T-helper 9 cell (primary cell): ENCODE results near the gene EEF1AKMT2.
A peak's percentile ranks its signal among the peaks of the same experiment; 100 is the strongest.

Experiments
- DNase-seq: peaks from one replicate; pipeline ENCODE4 v3.0.0-alpha.2; 2020

Gene EEF1AKMT2

DNA sequence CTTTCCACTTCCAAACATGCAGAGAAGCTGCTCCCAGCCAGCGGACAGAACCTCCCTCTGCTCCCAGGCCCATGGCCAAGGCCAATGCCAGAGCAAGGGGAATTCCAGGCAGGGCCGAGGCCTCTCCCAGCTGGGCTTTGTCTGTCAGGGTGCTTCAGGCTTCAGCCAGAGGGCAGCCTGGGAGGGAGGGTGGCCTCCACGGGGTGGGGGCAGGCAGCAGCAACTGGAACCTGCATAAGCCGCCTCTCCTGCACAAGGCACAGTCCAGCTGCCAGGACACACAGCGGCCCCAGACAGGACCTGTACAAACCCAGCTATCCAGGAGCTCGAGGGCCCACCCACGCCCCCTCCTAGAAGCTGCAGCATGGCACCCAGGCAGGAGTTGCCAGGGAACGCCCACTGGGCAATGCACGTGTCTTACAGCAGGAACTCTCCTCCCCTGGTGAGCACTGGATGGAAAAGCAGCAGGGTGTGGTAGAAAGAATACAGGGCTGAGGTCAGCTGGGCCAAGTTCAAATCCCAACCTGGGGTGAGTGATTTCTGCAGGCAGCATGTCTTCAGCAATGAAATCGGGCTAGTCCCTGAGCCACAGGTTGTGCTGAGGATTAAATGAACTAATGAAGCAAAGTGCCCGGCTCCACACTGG lies 55.1 kb downstream of the EEF1AKMT2 start:
- no peak for DNase-seq

DNA sequence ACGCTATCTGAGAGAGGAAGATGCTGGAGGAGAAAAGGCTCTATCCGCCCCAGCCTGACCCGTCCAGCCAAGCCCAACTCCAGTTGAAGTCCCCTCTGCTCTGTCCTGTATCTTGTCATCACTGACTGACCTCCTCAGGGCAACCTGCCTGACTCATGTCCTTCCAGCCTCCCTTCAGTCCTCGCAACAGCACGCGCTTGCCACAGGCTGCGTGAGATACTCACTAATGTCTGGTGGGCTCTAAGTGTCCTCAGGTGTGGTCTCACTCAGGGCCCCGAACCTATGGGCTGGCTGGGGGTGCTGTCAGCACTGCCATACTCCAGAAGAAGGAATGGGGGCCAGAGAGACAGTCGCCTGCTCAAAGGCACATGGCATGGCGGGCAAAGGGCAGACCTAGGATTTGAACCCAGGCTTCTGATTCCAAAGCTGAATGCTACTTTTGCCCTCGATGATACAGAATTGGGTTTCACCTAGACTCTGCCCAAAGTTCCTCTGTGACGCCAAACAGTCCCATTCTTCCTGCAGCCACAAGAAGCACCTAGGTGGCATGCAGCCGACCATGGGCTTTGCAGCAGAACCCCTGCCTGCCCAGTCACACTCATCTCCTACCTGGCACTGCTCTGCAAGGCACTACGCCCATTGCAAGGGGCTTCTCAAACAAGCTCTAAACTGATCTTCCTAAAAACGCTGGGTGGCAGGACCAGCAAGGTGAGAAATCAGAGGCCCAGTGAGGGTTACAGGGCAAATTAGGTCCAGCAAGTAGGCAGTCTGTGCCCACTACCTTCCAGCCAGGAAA lies 56.0 kb downstream of the EEF1AKMT2 start:
- no peak for DNase-seq

DNA sequence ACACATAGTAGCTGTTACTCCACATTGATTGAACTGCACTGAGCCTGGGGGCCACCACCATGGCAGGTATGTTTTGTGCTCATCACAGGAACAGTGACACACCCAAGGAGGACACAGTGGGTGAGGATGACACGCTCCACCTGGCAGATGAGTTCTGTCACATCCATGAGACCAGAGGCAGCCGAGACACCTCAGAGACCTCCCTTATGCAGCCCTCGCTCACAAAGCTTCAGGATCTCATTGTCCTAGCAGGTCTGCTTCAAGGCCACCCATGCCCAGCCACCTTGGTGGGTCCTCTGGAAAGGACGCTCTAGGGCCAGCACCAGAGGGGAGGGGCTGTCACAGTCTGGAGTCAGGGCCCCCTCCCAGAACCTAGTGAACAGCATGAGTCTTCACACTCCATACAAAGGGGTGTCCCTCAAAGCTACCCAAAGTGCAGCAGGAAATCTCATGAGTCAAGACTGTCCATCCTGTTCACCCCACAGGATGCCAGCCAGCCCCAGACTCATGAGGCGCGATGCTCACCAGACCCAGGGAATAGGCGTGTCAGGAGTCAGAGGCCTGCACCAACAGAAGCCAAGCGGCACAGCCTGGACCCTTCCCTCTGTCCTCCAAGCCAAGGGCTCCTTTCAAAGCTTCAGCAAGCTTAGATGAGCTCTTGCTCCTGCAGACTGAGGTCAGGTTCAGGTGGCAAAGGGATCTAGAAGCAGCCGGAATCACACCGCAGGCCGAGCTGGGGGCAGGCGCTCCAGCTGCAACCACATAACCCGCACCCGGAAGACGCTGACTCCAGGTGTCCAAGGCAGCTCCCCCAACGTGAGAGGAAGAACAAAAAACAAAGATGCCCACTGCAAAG lies 57.1 kb downstream of the EEF1AKMT2 start:
- DNase-seq = no peak

DNA sequence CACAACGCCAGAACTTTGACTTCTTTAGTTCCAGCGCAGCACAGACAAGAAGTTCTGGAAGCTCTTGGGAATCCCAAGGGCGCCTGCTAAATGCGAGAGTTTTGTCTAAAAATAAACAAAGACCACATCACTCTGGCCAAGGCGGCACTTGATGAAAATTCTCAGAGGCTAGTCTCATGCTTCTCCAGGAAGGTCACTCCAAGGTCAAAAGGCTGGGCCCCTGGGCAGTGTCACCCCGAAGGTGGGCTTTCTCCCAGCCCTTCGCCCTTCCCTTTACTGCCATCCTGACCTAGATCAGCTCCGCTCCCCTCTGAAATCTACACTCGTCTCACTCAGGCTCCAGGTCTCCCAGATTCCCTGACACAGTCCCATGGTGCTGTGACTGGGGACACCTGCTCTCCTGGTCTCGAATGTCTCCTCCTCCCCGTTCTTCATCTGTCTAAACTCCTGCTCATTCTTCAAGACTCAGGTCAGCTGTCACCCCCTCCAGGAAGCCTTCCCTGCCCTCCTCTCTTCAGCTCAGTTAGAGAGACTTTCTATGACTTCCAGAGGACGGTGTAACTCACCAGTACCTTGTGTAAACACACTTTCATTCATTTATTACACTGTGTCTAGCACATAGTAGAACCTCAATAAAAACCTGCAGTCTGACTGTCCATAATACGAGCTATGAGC lies 58.0 kb downstream of the EEF1AKMT2 start:
- no peak for DNase-seq

DNA sequence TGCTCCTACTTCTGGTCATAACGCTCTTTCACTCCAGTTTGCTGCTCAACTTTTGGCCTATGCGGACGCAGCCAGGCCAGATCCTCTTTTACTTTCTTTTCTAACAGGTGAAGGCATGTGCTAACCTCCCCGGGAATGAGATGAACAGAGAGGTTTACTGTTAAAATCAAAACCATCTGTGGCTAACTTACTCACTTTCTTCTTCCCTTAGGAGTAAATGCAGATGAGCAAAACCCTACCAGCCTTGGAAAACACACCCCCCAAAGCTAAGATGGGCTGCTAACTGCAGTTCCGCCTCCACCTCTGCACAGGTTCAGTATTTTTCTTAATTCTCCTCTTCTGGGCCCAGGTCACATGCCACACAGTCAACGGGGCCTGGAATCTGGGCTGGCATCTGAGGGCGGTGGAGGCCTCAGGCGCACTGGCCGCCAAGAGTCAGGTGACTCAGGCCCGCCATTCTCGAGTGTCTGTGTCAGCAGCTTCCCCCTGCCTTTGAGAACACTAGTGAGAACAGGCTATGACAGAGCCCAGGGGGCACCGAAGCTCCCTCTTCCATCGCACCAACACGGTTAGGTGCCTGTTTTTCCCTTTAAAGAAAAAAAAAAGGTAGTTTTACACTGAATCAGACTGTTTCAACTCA lies 58.6 kb downstream of the EEF1AKMT2 start:
- peak; percentile 41 for DNase-seq

DNA sequence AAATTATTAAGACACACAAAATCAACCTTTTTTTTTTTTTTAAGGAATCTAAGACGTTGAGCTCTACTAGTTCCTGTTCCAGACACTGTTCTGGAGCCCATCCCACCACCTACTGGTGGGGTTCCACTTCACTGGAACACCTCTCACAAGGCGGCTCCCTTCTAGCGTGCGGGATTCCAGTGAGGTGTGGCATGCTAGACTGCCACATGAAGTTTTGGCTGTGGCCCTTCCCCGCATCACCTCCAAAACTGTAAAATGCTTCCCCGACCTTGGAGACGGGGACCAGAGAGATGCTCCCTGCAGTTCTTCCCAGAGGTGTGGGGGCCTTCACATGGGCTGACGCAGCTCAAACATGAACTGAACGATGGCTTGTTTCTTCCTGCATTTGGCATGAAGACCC lies 60.1 kb downstream of the EEF1AKMT2 start:
- DNase-seq = no peak

DNA sequence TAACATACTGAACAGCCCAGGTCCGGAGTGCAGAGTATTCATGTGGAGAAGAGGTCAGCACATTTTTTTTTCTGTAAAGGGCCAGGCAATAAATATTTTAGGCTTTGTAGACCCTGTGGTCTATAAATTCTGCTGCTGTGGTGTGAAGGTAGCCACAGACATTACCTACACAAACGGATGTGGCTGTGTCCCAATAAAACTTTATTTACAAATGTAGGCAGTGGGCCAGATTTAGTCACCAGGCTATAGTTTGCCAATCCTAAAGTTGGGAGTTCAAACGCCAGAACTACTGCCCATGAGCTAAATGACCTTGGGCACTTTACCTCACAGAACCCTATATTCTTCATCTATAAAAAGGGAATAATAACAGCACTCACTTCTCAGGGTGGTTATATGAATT lies 60.9 kb downstream of the EEF1AKMT2 start:
- no peak for DNase-seq

DNA sequence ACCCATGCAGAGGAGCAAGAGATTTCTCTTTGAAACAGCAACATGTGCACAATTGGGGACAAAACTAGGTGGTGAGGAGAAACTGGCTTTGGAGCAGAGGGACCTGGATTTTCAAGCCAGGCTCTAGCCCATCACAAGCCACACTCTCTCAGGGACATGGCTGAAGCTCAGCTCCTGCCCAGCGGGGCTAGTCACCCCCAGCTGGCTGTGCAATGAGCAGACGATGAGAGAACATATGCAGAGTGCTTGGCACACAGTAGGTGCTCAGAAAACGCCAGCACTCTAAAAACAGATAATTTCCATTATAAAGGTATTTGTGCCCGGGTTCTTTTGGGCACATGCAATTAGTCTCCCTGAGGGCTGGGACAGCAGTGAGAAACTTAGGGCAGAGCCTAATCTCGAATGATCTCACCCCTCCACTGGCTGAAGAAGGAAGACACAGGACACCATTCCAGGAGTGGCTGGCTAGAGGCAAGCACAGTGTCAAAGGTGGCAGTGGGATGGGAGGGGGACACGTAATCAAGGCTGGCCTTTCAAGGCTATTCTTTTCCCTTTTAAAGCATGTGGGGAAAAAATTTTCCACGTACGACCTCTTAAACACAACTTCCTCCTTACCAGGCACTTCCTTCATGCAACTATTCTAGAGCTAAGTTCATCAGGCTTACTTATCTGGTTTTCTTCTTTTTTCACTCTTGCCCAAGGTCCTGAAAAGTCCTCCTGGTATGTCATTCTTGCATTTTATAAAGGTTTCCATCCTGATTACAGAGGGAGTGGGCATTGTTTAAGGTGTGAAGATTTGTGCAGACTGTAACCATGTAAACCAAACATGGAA lies 62.6 kb downstream of the EEF1AKMT2 start:
- DNase-seq = no peak

DNA sequence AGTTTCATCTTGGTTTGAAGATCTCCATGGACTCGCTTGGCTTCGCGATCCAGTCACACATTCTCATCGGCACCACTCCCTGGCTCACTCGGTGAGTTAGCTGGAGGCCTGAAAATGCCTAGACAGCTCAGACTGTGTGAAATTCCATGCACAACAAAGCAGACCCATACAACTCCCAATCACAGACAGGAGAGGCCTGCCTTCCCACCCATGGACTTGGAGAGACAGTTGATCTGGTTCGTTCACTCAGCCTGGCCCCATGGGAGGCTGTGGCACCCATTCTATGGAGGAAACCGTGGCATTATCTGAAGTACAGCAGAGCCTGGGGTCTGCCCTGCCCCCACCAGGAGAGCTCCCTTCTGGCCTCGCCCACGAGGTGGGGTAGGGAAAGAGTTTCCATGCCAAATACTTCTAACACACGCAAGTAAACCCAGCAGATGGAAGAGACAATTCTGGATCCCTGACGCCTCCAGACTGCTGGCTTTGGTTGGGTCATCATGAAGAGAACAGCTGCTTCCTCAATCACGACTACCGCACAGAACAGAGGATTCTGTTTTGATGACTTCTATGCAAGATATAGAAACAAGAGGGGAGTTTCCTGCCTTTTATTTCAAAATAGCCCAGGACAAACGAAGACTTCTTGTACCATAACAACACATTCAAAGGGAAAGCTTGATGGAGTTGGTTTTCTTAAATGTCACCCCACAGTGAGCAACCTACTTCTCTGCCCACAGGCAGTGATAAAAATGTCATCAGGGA lies 63.4 kb downstream of the EEF1AKMT2 start:
- no peak for DNase-seq

DNA sequence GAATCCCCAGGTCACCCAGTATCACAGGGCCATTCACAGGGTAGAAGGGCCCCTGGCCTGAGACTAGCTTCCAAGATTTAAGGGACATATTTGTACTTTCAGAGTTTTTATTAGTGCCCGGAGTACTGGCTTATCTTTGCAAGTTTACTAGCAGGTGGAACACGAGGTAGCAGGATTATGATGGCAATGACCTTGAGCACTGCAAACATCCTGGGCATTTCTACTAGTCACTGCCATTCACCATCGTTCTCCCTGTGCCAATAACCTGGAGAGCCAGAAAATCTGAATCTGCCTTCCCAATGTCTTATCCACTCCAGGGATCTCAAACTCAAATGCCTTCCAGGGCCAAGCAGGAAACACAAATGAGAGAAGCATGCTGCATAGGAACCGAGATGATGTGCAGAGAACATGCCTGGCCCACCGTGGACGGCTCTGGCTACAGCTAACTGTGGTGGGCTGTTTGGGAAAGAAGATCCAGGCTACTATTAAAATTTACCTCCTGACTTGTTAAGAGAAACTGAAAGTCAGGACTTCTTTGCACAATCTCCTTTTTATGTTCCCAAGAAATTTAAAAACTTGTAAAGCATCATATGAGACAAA lies 64.2 kb downstream of the EEF1AKMT2 start:
- DNase-seq = no peak

DNA sequence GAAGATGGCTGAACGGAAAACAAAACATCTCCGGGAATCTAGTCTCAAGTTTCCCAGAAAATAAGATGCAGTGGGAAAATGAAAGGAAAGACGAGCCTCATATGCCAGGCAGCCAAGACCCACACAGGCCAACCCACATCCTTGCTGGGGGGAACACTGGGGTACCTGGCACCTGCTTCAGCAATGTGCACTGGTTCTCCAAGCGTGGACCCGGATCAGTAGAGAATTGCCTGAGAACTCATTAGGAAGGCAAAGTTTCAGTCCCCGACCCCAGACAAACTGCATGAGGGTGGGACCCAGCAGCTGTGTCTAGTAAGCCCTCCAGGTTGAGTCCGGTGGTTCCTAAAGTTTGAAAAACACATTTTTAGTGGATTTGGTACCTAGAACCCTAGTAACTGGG lies 65.9 kb downstream of the EEF1AKMT2 start:
- DNase-seq = no peak

DNA sequence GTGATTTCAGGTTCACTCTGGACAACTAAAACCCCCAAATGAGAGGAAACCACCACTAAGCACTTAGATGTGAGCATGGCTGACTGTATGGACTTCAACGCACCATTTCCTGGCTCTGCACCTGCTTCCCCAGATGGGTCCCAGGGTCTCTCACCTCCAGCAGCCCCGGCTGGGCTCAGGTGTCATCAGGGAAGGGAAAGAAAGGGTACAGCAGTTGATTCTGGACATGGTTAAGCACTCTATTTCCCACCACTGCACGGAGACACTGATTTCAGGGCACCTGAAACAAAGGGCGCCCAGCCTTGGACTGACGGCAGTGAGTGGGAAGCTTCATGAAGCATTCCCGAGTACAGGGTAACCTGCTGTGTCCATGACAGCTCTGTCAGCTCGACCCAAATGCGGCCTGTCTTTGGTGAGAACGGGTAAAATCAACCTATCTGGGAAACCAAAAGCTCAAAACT lies 66.5 kb downstream of the EEF1AKMT2 start:
- DNase-seq = no peak

DNA sequence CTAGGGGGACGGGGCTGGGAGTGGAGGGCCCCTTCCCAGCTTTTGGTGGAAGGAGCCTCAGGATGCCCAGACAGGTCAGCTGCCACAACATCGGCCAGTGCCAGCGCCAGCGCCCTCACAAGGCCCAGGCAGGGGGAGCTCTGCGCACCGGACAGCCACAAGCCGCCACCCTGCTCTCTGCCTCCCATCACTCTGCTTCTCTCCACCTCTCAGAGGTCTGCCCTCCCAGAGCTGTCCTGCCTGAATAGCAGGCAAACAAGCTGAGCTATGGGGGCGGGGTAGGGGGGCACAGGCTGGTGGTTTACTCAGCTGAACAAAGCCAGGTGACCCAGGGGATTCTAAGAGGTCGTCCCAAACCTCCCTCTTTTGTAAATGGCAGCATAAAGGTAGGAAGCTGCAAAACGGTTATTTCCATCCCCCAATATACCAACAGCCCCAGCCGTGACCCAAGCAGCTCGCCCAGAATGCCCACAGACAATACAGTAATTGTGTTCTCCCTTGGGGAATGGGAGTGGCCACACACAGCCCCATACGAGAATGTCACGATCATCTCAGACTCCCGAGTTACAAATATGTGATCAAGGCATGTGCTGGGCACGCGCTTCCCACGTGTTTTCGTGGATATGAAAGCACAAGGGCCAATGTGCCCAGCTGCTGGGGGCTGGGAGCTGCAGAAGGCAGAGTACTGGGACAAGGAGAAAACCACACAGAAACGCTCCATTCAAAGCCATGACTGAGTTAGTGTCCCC lies 67.2 kb downstream of the EEF1AKMT2 start:
- DNase-seq = no peak

DNA sequence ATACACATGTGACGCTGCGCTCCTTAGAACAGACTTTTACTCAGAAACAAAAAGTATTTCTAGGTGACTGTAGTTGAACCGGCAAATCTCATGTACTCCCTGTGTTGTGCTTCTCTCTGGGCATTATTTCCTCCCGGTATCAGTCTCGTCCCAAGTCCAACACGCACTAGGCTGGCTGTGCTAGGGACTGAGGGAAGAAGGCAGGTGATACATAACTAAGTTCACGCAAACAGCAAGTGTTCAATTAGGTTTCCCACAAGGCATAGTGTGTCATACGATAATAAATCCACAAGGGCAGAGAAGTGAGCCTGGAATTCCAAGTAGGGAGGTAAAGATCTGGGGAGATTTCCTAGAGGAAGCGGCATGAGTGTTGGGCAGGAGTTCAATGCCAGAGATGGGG lies 67.9 kb downstream of the EEF1AKMT2 start:
- no peak for DNase-seq

DNA sequence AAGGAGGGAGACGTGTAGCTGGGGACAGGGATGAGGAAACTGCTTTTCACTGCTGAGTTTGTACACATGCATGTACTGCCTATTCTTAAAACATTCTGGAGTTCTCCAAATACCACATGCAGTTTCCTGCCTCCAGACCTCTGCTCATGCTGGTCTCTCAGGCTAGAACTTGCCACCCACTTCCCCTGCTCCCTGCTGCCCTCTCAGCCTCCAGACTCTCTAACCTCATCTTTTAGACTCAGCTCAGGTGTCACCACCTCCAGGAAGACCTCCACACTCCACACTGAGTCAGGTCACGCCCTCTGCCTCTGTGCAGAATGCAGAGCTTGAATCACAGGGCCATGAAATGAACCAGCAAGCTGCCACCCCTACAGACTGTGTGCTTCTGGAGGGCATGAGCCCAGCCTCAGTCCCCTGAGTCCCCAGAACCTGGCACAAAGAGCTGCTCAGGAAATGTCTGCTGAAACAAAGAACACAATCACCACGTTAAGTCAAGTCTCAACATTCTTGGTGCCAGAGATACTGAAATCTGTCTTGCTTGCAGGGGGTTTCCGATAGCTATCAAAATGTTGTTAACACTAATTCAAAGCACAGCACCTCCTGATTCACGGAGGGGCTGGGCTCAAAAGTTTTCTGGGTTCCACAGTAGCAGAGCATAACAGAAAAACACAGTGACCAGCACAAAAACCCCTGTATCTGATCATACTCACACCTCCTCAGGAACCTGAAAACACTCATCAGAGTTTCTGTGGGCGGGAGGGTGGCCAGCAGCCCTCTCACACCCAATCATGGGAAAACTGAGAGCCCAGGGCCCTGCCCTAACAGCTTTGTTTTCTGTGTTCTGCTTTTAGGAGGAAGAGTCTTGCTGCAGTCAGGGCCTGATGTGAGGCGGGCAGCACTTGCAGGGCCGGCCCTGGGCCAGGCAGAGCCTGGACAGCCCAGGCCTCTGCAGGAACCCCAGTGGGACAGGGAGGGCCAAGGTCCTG lies 68.6 kb downstream of the EEF1AKMT2 start:
- DNase-seq = no peak

DNA sequence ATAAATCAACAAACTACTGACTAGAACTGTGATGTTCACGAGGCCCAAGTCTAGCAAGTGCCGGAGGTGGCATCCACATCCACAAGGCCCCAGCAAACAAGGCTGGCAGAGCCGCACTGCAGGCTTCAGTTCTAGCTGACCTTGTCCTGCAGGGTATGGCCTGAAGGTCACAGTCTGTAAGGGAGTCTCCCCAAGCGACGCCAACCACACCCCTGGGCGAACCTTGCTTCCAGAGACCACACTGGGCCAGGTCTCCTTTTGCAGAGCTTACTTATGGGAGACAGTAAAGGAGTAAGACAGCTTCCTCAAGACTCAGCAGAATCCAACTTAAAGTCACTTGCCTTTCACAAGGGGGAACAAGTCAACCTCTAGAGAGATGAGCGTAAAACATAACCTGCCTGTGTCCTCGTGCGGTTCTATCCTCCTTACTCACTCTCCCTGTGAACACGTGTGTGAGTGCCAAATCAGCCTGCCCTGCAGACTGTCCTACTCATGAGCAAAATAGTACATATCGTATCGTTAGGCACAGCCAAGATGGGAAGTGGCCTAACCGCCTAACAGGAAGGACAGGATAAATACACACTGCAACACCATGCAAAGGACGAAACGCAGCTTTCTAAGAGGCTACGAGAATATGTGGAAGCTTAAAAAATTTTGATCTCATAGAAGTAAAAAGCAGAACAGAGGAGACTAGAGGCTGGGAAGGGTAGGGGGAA lies 70.2 kb downstream of the EEF1AKMT2 start:
- no peak for DNase-seq

DNA sequence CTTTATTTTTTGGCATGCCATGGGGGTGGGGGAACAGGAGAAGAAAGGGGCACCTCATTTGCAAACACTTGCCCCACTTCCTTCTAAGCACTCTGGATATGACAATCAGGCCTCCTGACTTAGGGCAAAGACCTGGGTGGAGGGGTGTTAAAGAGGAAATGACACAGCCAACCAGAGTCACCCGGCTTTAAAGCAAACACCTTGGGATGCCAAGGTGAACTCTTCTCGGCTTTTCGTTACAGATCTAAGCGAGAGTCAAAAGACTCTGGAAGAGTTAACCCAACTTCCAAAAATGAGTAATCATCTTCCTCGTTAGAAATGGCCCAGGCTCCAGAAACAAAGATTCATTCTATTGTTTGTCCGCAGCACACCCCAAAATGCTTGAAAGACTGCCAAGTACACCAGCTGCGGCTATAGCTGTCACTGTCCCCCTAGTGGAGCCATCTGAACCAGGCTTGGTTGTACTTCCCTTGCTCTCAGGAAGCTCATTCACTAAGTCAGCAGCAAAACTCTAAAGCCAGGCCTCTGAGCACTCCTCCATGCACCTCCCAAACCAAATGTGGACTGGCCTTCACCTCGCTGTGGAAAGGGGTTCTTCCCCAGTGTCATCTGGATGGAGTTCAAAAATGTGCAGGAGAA lies 72.4 kb downstream of the EEF1AKMT2 start:
- DNase-seq = peak; percentile 60
